Thymus (tissue), 2 donors: ENCODE measurements around the gene CD3D. TPM values are rescaled to one million over a fixed set of nuclear protein-coding genes. Genes with fewer than 3 reads are reported as not detected.

Experiments used
- polyA plus RNA-seq: library from polyadenylated mRNA; stranded (reverse); fragments of 200-250 nt; gene quantifications from one replicate; pipeline ENCODE4 v1.2.3, GENCODE V29; 2013
- total RNA-seq: library from RNA; stranded (reverse); fragments of 120-200 nt; gene quantifications from one replicate; pipeline ENCODE4 v1.2.4, GENCODE V29; 2013
- donor health status: healthy.

CD3D gene
- total and polyA plus RNA-seq, 2 donors, result 501 to 1,261 TPM

Other genes starting within 250 kb of the CD3D start
- 2.1 TPM for gene SCN4B, start 189.9 kb downstream of the CD3D start, total RNA-seq
- gene SCN4B, start 189.9 kb downstream of the CD3D start, polyA plus RNA-seq, result 1.3 TPM
- 1.6 TPM for gene SCN2B, start 166.1 kb downstream of the CD3D start, total RNA-seq
- 0.73 TPM for gene SCN2B, start 166.1 kb downstream of the CD3D start, polyA plus RNA-seq
- gene JAML, start 117.7 kb downstream of the CD3D start, total RNA-seq, result 58.8 TPM
- 39.7 TPM for gene JAML, start 117.7 kb downstream of the CD3D start, polyA plus RNA-seq
- 3.9 TPM for gene MPZL3, start 90.3 kb downstream of the CD3D start, total RNA-seq
- 7.0 TPM for gene MPZL3, start 90.3 kb downstream of the CD3D start, polyA plus RNA-seq
- 18.1 TPM for gene MPZL2, start 78.4 kb downstream of the CD3D start, total RNA-seq
- 47.7 TPM for gene MPZL2, start 78.4 kb downstream of the CD3D start, polyA plus RNA-seq
- 203 TPM for gene CD3E, start 38.0 kb downstream of the CD3D start, total RNA-seq
- gene CD3E, start 38.0 kb downstream of the CD3D start, polyA plus RNA-seq, result 328 TPM
- gene CD3G, start 1.6 kb upstream of the CD3D start, total RNA-seq, result 227 TPM
- 32.0 TPM for gene CD3G, start 1.6 kb upstream of the CD3D start, polyA plus RNA-seq
- 22.2 TPM for gene UBE4A, start 16.9 kb upstream of the CD3D start, total RNA-seq
- 40.6 TPM for gene UBE4A, start 16.9 kb upstream of the CD3D start, polyA plus RNA-seq
- gene ATP5MG, start 58.9 kb upstream of the CD3D start, total RNA-seq, result 452 TPM
- 371 TPM for gene ATP5MG, start 58.9 kb upstream of the CD3D start, polyA plus RNA-seq
- 17.7 TPM for gene KMT2A, start 93.8 kb upstream of the CD3D start, total RNA-seq
- 11.4 TPM for gene KMT2A, start 93.8 kb upstream of the CD3D start, polyA plus RNA-seq
- gene TTC36, start 184.8 kb upstream of the CD3D start, total RNA-seq, result 0.19 TPM
- gene TTC36, start 184.8 kb upstream of the CD3D start, polyA plus RNA-seq, result not detected
- 4.2 TPM for gene TMEM25, start 188.5 kb upstream of the CD3D start, total RNA-seq
- gene TMEM25, start 188.5 kb upstream of the CD3D start, polyA plus RNA-seq, result 11.0 TPM
- gene IFT46, start 223.2 kb upstream of the CD3D start, total RNA-seq, result 21.0 TPM
- gene IFT46, start 223.2 kb upstream of the CD3D start, polyA plus RNA-seq, result 29.2 TPM
- gene ARCN1, start 229.7 kb upstream of the CD3D start, total RNA-seq, result 61.4 TPM
- 75.9 TPM for gene ARCN1, start 229.7 kb upstream of the CD3D start, polyA plus RNA-seq